SU-DHL-6 (cell line): ENCODE measurements around the gene ADGRB3.

Experiments used
- H2AFZ ChIP-seq: fragments of 200-600 bp; sonication (generic); 2 replicates; pipeline ENCODE4 v1.6.1; 2014; ENCODE audit warnings: low read depth, mild to moderate bottlenecking, moderate library complexity, mixed read lengths, antibody characterized with exemption, low read length; ENCODE audit not compliant: severe bottlenecking
- H3F3A ChIP-seq: fragments of 200-600 bp; shearing (Covaris generic); 2 replicates; pipeline ENCODE4 v1.6.0; 2016; ENCODE audit warnings: antibody characterized with exemption, mild to moderate bottlenecking; ENCODE audit not compliant: insufficient read depth
- H3K27ac ChIP-seq: fragments of 200-600 bp; sonication (generic); 2 replicates; pipeline ENCODE4 v1.5.1; 2016; ENCODE audit warnings: low read depth, mild to moderate bottlenecking, low read length, moderate library complexity, mixed read lengths
- H3K27me3 ChIP-seq: fragments of 200-600 bp; sonication (generic), shearing (Covaris generic); 2 replicates; pipeline ENCODE4 v1.6.0; 2014; ENCODE audit warnings: mild to moderate bottlenecking, low read length
- H3K36me3 ChIP-seq: fragments of 200-600 bp; sonication (generic); 2 replicates; pipeline ENCODE4 v1.6.1; 2014; ENCODE audit warnings: mild to moderate bottlenecking, low read length, mixed read lengths
- H3K4me2 ChIP-seq: fragments of 300-600, 200-600 bp; shearing (Covaris generic), sonication (generic); 2 replicates; pipeline ENCODE4 v1.6.0; 2014; ENCODE audit warnings: low read length, low read depth, mild to moderate bottlenecking; ENCODE audit not compliant: poor library complexity, severe bottlenecking
- H3K4me3 ChIP-seq: fragments of 200-600 bp; sonication (generic); 2 replicates; pipeline ENCODE4 v1.5.1; 2014; ENCODE audit warnings: antibody characterized with exemption, low read length, mild to moderate bottlenecking, mixed read lengths; ENCODE audit not compliant: insufficient read depth, poor library complexity, severe bottlenecking
- H3K79me2 ChIP-seq: fragments of 200-600 bp; sonication (generic); 2 replicates; pipeline ENCODE4 v1.6.1; 2014; ENCODE audit warnings: mild to moderate bottlenecking, low read length, moderate library complexity; ENCODE audit not compliant: insufficient read depth
- H3K9ac ChIP-seq: fragments of 200-600 bp; sonication (generic); 2 replicates; pipeline ENCODE4 v1.7.0; 2014; ENCODE audit warnings: mild to moderate bottlenecking, low read length
- H3K9me2 ChIP-seq: fragments of 200-600 bp; sonication (generic); replicated peaks from 2 replicates; pipeline ENCODE4 v1.6.1; 2014; ENCODE audit warnings: low read length; ENCODE audit not compliant: insufficient read depth
- H3K9me3 ChIP-seq: fragments of 200-600 bp; sonication (generic); 2 replicates; pipeline ENCODE4 v1.6.1; 2014; ENCODE audit warnings: low read length, mixed read lengths; ENCODE audit not compliant: insufficient read depth
- H4K20me1 ChIP-seq: fragments of 200-600 bp; sonication (generic); 2 replicates; pipeline ENCODE4 v1.6.1; 2014; ENCODE audit warnings: low read depth, mild to moderate bottlenecking, antibody characterized with exemption, low read length, moderate library complexity, mixed read lengths
- EZH2phosphoT487 ChIP-seq: fragments of 200-600 bp; sonication (generic), shearing (Covaris generic); conservative IDR thresholded peaks from 2 replicates; pipeline ENCODE4 v1.6.1; 2018; ENCODE audit warnings: mild to moderate bottlenecking, antibody characterized with exemption, low read length, moderate library complexity, mixed read lengths
- TF ChIP-seq, protein P1 (sequence below): fragments of 200-600 bp; sonication (generic); IDR thresholded peaks from one replicate; pipeline ENCODE4 v1.5.1; 2017; ENCODE audit warnings: antibody characterized with exemption, mild to moderate bottlenecking, low read length, moderate library complexity; ENCODE audit not compliant: insufficient read depth, poor library complexity, severe bottlenecking

Gene ADGRB3

DNA sequence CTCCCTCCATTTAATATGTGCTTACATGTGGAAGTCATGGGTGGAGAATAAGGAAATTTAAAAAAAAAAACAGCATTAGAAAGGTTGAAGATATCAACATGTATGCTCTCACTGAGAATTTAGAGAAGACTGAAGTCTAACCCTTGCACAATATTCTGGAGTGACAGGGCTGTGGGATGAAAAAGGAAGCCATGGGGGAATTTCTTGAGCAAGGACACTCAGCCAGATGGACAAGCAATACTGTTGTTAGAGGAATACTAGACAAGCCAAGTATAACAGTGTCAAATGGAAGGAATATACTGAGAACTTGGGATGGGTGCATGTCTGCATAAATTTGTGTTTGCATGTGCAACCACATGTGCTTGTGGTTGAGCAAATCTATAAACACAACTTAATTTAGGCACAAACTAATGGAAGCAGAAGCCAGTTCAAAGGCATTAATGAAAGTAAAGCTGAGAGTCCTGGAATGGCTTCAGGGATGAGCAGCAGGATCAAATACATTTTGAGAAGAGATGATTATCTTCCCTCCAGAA is 119.7 kb downstream of the ADGRB3 start:
- Histone ChIP-seq H3K4me3 (no peak overlapping the region), H4K20me1 (no peaks in the 10 kb centered on the region), H2AFZ (no peak overlapping the region), H3K79me2 (no peaks in the 10 kb centered on the region), H3K9me3 (no peaks in the 10 kb centered on the region), H3F3A (no peaks in the 10 kb centered on the region), H3K9ac (no peak overlapping the region), H3K4me2 (no peak overlapping the region), H3K27me3 (no peaks in the 10 kb centered on the region), H3K36me3 (no peaks in the 10 kb centered on the region; the same call in 1 of the 2 replicates), H3K27ac (no peak overlapping the region), H3K9me2 (no peaks in the 10 kb centered on the region)
- TF ChIP-seq, protein P1, sequence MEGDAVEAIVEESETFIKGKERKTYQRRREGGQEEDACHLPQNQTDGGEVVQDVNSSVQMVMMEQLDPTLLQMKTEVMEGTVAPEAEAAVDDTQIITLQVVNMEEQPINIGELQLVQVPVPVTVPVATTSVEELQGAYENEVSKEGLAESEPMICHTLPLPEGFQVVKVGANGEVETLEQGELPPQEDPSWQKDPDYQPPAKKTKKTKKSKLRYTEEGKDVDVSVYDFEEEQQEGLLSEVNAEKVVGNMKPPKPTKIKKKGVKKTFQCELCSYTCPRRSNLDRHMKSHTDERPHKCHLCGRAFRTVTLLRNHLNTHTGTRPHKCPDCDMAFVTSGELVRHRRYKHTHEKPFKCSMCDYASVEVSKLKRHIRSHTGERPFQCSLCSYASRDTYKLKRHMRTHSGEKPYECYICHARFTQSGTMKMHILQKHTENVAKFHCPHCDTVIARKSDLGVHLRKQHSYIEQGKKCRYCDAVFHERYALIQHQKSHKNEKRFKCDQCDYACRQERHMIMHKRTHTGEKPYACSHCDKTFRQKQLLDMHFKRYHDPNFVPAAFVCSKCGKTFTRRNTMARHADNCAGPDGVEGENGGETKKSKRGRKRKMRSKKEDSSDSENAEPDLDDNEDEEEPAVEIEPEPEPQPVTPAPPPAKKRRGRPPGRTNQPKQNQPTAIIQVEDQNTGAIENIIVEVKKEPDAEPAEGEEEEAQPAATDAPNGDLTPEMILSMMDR = no peak
- TF ChIP-seq EZH2phosphoT487 = no peak

DNA sequence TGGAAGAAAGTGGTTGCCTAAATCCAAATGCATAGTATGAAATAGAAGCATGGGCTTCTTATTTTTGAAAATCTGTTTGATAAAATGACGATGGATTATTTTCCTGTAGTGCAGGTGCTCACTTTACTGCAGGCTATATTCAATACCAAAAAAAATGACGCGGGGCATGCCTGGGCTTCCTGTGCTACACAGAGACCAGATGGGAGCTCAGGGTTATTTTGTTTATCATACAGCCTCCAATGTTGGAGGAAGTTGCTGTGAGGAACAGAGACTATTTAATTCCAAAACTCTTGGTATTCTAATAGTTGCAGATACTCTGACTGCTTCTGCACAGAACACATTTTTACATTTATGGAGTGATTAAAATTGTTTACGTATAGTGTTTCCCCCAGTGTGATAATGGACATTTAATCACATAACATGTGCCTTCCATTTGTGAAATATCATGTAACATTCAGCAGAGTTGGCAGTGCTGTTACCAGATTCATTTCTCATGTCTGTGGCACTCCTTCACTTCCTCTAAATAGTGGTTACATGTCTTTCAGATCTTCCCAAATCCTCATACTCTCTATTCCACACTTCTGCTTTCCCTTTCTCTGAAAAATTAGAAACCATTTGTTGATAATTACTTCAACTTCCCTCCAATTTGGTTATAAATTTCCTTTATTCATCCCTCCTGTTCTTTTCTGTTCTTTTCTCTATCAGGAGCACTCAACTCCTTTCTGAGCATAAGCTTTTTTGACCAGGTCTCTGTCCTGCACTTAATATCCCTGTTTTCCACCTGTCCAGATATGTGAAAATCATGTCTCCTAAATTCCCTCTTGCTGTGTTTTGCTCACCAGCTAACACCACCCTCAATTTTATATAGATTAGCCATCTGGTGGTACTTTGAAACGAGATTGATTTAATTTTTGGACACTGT is 121.6 kb downstream of the ADGRB3 start:
- Histone ChIP-seq H3K79me2 (no peaks in the 10 kb centered on the region), H3K9ac (no peak overlapping the region), H3K36me3 (no peaks in the 10 kb centered on the region; the same call in 1 of the 2 replicates), H4K20me1 (no peaks in the 10 kb centered on the region), H3K9me2 (no peaks in the 10 kb centered on the region), H3K9me3 (no peaks in the 10 kb centered on the region), H3F3A (no peaks in the 10 kb centered on the region), H3K27me3 (no peaks in the 10 kb centered on the region), H3K4me3 (no peak overlapping the region), H2AFZ (no peak overlapping the region), H3K4me2 (no peak overlapping the region), H3K27ac (no peak overlapping the region)
- no peak for TF ChIP-seq EZH2phosphoT487
- TF ChIP-seq, protein P1 = no peak

DNA sequence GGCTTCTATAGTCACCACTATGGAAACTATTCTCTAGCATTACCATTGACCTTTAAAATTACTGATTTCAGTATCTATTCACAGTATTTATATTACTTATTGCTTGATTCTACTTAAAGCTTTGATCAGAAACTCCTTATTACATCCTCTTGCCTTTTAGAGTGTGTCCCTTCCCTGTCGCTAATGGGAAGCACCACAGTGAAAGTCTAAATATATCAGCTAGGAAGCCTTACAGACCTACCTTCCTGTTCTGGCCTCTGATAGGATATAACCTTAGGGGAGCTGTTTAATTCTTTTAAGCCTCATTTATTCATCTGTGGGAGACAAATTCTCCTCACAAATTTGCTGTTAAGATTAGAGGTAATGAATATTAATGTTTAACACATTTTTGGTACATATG is 122.7 kb downstream of the ADGRB3 start:
- H3K9ac ChIP-seq = no peak overlapping the region
- no peaks in the 10 kb centered on the region; the same call in 1 of the 2 replicates for H3K36me3 ChIP-seq
- H3K9me3 ChIP-seq = no peaks in the 10 kb centered on the region
- H3F3A ChIP-seq = no peaks in the 10 kb centered on the region
- TF ChIP-seq EZH2phosphoT487 = no peak
- no peaks in the 10 kb centered on the region for H3K27me3 ChIP-seq
- H4K20me1 ChIP-seq = no peaks in the 10 kb centered on the region
- no peaks in the 10 kb centered on the region for H3K9me2 ChIP-seq
- no peak overlapping the region for H2AFZ ChIP-seq
- no peak overlapping the region for H3K27ac ChIP-seq
- H3K79me2 ChIP-seq = no peaks in the 10 kb centered on the region
- H3K4me2 ChIP-seq = no peak overlapping the region
- no peak overlapping the region for H3K4me3 ChIP-seq

DNA sequence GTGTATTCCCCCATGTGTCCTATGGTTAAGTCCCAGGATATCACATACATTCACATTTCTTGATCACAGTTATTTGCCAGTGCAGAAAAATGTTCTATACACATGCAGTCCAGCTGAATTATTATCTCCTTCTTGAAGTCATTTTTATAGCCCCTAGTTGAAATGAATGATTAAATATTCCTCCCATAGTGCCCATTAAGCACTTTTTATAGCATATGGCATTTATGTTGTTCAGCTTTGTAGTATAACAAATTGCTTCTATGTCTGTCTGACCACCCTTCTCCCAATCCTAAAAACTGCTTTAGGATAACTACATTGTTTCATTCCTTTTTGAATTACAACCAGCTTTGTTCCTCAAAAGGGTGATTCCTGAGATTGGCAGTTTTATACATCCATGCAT is 123.5 kb downstream of the ADGRB3 start:
- no peak overlapping the region for H2AFZ ChIP-seq
- no peaks in the 10 kb centered on the region for H3K9me3 ChIP-seq
- H3F3A ChIP-seq = no peaks in the 10 kb centered on the region
- H3K4me3 ChIP-seq = no peak overlapping the region
- no peaks in the 10 kb centered on the region for H3K79me2 ChIP-seq
- no peak overlapping the region for H3K4me2 ChIP-seq
- TF ChIP-seq, protein P1 = no peak
- no peak for TF ChIP-seq EZH2phosphoT487
- no peaks in the 10 kb centered on the region for H3K9me2 ChIP-seq
- no peaks in the 10 kb centered on the region for H3K27me3 ChIP-seq
- no peak overlapping the region for H3K27ac ChIP-seq
- H3K36me3 ChIP-seq = no peaks in the 10 kb centered on the region; the same call in 1 of the 2 replicates
- no peaks in the 10 kb centered on the region for H4K20me1 ChIP-seq
- H3K9ac ChIP-seq = no peak overlapping the region
